Measurements from ENCODE around the gene DYNC1H1.

GRCh38 chr14:102095231-102095870, 131.0 kb downstream of the DYNC1H1 start:
- TF ChIP-seq EZH2 (IDR thresholded peaks at IDR 0.05; ENCODE audit: low read length, missing control alignments), result no peak
- TF ChIP-seq CTCF (conservative IDR thresholded peaks at IDR 0.05 in 1 of 2, IDR thresholded peaks at IDR 0.05 in 1 of 2; ENCODE audit: low read depth in 1 of 2, low read length in 2 of 2), result no peak

Data from fibroblast of lung (primary cell).